ENCODE data around the gene NAA11.

DNA sequence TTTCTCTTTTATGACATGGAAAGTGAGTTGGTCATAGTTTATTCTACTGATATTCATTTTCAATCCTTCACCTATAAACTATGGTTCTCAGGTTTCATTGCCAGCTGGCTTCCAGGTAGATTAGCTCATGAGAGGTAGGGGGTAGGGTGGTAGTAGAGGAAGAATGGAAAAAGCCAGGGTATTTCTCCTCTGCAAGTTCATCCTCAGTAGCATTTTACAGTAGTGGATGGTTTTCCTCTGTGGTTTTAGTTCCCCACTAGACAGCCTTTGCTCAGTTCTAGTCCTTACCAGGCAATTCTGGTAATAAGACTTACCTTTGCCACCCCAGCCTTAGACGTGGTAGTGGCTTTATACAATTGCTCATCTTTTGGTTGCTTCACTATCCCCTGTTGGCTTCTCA, 8.9 kb upstream of the NAA11 start:
- TF ChIP-seq, protein P1, sequence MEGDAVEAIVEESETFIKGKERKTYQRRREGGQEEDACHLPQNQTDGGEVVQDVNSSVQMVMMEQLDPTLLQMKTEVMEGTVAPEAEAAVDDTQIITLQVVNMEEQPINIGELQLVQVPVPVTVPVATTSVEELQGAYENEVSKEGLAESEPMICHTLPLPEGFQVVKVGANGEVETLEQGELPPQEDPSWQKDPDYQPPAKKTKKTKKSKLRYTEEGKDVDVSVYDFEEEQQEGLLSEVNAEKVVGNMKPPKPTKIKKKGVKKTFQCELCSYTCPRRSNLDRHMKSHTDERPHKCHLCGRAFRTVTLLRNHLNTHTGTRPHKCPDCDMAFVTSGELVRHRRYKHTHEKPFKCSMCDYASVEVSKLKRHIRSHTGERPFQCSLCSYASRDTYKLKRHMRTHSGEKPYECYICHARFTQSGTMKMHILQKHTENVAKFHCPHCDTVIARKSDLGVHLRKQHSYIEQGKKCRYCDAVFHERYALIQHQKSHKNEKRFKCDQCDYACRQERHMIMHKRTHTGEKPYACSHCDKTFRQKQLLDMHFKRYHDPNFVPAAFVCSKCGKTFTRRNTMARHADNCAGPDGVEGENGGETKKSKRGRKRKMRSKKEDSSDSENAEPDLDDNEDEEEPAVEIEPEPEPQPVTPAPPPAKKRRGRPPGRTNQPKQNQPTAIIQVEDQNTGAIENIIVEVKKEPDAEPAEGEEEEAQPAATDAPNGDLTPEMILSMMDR (conservative IDR thresholded peaks at IDR 0.05 in 1 of 2, IDR thresholded peaks at IDR 0.05 in 1 of 2; ENCODE audit: extremely low read depth in 1 of 2, insufficient read depth in 1 of 2, low read depth in 1 of 2, low read length in 2 of 2), result no peak
- no peak for TF ChIP-seq EZH2 (IDR thresholded peaks at IDR 0.05; ENCODE audit: borderline replicate concordance, low read length)
